Astrocyte (in vitro differentiated cells and primary cell): ENCODE results near the gene VPS41. TPM values are rescaled to one million over a fixed set of nuclear protein-coding genes. Genes with fewer than 3 reads are reported as not detected.

Experiments
- DNase-seq: peaks from one replicate; pipeline ENCODE4 v3.0.0-alpha.2; 2010; ENCODE audit warnings: low read depth
- FAIRE-seq: peaks from 2 replicates; lab custom pipeline; 2011; peaks lifted over from hg19 to GRCh38; lab: Jason Lieb, UNC
- H2AFZ ChIP-seq: 2 replicates; pipeline ENCODE4 v1.6.0; 2012; ENCODE audit warnings: low read depth, low read length, inconsistent platforms
- H3K27ac ChIP-seq: 2 replicates; pipeline ENCODE4 v1.5.1; 2011; ENCODE audit warnings: low read depth, low read length, inconsistent platforms
- H3K27me3 ChIP-seq: 2 replicates; pipeline ENCODE4 v1.6.0; 2011; ENCODE audit warnings: low read length, inconsistent platforms; ENCODE audit not compliant: insufficient read depth
- H3K36me3 ChIP-seq: 2 replicates; pipeline ENCODE4 v1.5.1; 2011; ENCODE audit warnings: low read length, inconsistent platforms; ENCODE audit not compliant: insufficient read depth
- H3K4me1 ChIP-seq: 2 replicates; pipeline ENCODE4 v1.5.1; 2011; ENCODE audit warnings: low read length, inconsistent platforms; ENCODE audit not compliant: insufficient read depth
- H3K4me2 ChIP-seq: 2 replicates; pipeline ENCODE4 v1.6.0; 2012; ENCODE audit warnings: low read length, inconsistent platforms
- H3K4me3 ChIP-seq: 2 replicates; pipeline ENCODE4 v1.5.1; 2011; ENCODE audit warnings: low read depth, mild to moderate bottlenecking, low read length, inconsistent platforms; ENCODE audit not compliant: insufficient read depth
- H3K79me2 ChIP-seq: 2 replicates; pipeline ENCODE4 v1.6.0; 2012; ENCODE audit warnings: mild to moderate bottlenecking, low read length, inconsistent platforms; ENCODE audit not compliant: insufficient read depth
- H3K9ac ChIP-seq: 2 replicates; pipeline ENCODE4 v1.6.0; 2012; ENCODE audit warnings: mild to moderate bottlenecking, low read length, inconsistent platforms
- H3K9me3 ChIP-seq: 2 replicates; pipeline ENCODE4 v1.5.1; 2012; ENCODE audit warnings: low read depth, mild to moderate bottlenecking, low read length, inconsistent platforms; ENCODE audit not compliant: insufficient read depth
- H4K20me1 ChIP-seq: 2 replicates; pipeline ENCODE4 v1.6.0; 2012; ENCODE audit warnings: low read length, inconsistent platforms; ENCODE audit not compliant: insufficient read depth
- H3K27ac Mint-ChIP-seq: one replicate; pipeline ENCODE4 v1.8.0; 2021; ENCODE audit warnings: mild to moderate bottlenecking, mixed read lengths; ENCODE audit not compliant: unreplicated experiment
- H3K27me3 Mint-ChIP-seq: one replicate; pipeline ENCODE4 v1.8.0; 2021; ENCODE audit warnings: low read depth, mixed read lengths; ENCODE audit not compliant: unreplicated experiment
- H3K36me3 Mint-ChIP-seq: one replicate; pipeline ENCODE4 v1.8.0; 2021; ENCODE audit warnings: low read depth, mixed read lengths; ENCODE audit not compliant: unreplicated experiment
- H3K4me1 Mint-ChIP-seq: one replicate; pipeline ENCODE4 v1.8.0; 2021; ENCODE audit warnings: low read depth, mixed read lengths; ENCODE audit not compliant: unreplicated experiment
- H3K4me3 Mint-ChIP-seq: one replicate; pipeline ENCODE4 v1.8.0; 2021; ENCODE audit warnings: mild to moderate bottlenecking, moderate library complexity, mixed read lengths; ENCODE audit not compliant: unreplicated experiment
- H3K9me3 Mint-ChIP-seq: one replicate; pipeline ENCODE4 v1.8.0; 2021; ENCODE audit warnings: mild to moderate bottlenecking, mixed read lengths; ENCODE audit not compliant: unreplicated experiment
- CTCF ChIP-seq: IDR thresholded peaks from 2 replicates; pipeline ENCODE4 v1.5.1; 2011; ENCODE audit warnings: low read depth, mild to moderate bottlenecking, inconsistent platforms, low read length, moderate library complexity; ENCODE audit not compliant: insufficient read depth
- EZH2 ChIP-seq: IDR thresholded peaks from 2 replicates; pipeline ENCODE4 v1.6.1; 2012; ENCODE audit warnings: mild to moderate bottlenecking, low read length, inconsistent platforms; ENCODE audit not compliant: insufficient read depth
- total RNA-seq: library from RNA; stranded (reverse); gene quantifications from 2 replicates; pipeline ENCODE4 v1.2.1, GENCODE V29; 2021

The VPS41 gene
- total RNA-seq, 1 donor from 2014 or later = 93.6 TPM

GRCh38 chr7:38916396-38916795, 7.4 kb upstream of the VPS41 start:
- no peaks in the 10 kb centered on the region for H3K27me3 ChIP-seq
- H3K9me3 Mint-ChIP-seq = peaks cover 2% of the 10 kb centered on the region
- no peak overlapping the region for H2AFZ ChIP-seq
- no peaks in the 10 kb centered on the region for H3K27me3 Mint-ChIP-seq
- no peak overlapping the region for H3K4me2 ChIP-seq
- H3K27ac ChIP-seq = no peak overlapping the region
- no peak for FAIRE-seq
- no peaks in the 10 kb centered on the region for H4K20me1 ChIP-seq
- no peaks in the 10 kb centered on the region for H3K4me1 Mint-ChIP-seq
- H3K4me3 Mint-ChIP-seq = no peak overlapping the region
- no peak for DNase-seq
- H3K27ac Mint-ChIP-seq = no peak overlapping the region
- TF ChIP-seq CTCF (no peak), EZH2 (no peak)
- H3K36me3 ChIP-seq = no peaks in the 10 kb centered on the region
- H3K79me2 ChIP-seq = no peaks in the 10 kb centered on the region
- no peaks in the 10 kb centered on the region for H3K36me3 Mint-ChIP-seq
- no peaks in the 10 kb centered on the region for H3K4me1 ChIP-seq
- H3K4me3 ChIP-seq = no peak overlapping the region
- no peaks in the 10 kb centered on the region for H3K9me3 ChIP-seq
- no peak overlapping the region for H3K9ac ChIP-seq

- Histone ChIP-seq H3K4me2 (no peak overlapping the region), H3K4me1 (no peaks in the 10 kb centered on the region), H3K4me3 (no peak overlapping the region), H3K36me3 (no peaks in the 10 kb centered on the region), H3K27ac (no peak overlapping the region), H3K27me3 (no peaks in the 10 kb centered on the region), H3K79me2 (peaks cover 14% of the 10 kb centered on the region), H2AFZ (no peak overlapping the region), H3K9ac (no peak overlapping the region), H3K9me3 (no peaks in the 10 kb centered on the region), H4K20me1 (no peaks in the 10 kb centered on the region)
- FAIRE-seq (no peak), DNase-seq (no peak)
- no peak overlapping the region for H3K27ac Mint-ChIP-seq
- H3K36me3 Mint-ChIP-seq = no peaks in the 10 kb centered on the region
- H3K27me3 Mint-ChIP-seq = no peaks in the 10 kb centered on the region
- no peaks in the 10 kb centered on the region for H3K9me3 Mint-ChIP-seq
- peak overlapping the region; percentile 99 for H3K4me3 Mint-ChIP-seq
- H3K4me1 Mint-ChIP-seq = peaks cover 10% of the 10 kb centered on the region
- TF ChIP-seq EZH2 = no peak
- TF ChIP-seq CTCF = no peak
Observed at GRCh38 chr7:38909870-38910269, 879 bp upstream of the VPS41 start.

GRCh38 chr7:38907766-38908165, 1.2 kb downstream of the VPS41 start:
- no peak overlapping the region for H2AFZ ChIP-seq
- H3K4me3 Mint-ChIP-seq = peak overlapping the region; percentile 99
- H3K4me3 ChIP-seq = no peak overlapping the region
- no peaks in the 10 kb centered on the region for H3K36me3 ChIP-seq
- no peaks in the 10 kb centered on the region for H3K27me3 ChIP-seq
- H3K79me2 ChIP-seq = peaks cover 19% of the 10 kb centered on the region
- no peaks in the 10 kb centered on the region for H3K4me1 ChIP-seq
- H3K4me2 ChIP-seq = peak overlapping the region; percentile 87
- H3K4me1 Mint-ChIP-seq = peaks cover 20% of the 10 kb centered on the region
- no peak for TF ChIP-seq EZH2
- no peak for TF ChIP-seq CTCF
- H4K20me1 ChIP-seq = peaks cover 8% of the 10 kb centered on the region
- no peaks in the 10 kb centered on the region for H3K27me3 Mint-ChIP-seq
- DNase-seq (no peak), FAIRE-seq (no peak)
- no peaks in the 10 kb centered on the region for H3K9me3 ChIP-seq
- no peak overlapping the region for H3K27ac ChIP-seq
- H3K36me3 Mint-ChIP-seq = peaks cover 2% of the 10 kb centered on the region
- no peak overlapping the region for H3K9ac ChIP-seq
- no peaks in the 10 kb centered on the region for H3K9me3 Mint-ChIP-seq
- H3K27ac Mint-ChIP-seq = no peak overlapping the region
